Measurements from ENCODE around the gene ATPAF1.

Gene ATPAF1

DNA sequence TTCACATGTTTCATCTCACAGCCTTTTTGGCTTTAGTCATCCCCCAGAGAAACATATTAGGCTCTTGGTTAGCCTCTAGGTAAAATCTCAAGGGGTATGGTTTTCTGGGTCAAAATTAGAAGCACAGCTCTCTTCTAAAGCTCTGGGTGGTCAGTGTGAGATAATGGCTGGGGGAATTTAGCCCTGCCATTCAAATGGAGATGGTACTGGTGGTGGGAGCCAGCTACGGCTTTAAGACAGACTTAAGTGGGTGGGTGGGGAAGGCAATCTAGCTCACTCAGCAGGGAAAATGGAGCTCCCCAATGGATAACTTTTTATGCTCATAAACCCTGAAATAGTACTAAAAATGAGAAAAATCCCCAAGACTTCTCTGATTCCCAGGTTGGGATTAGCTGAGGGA lies 9.2 kb upstream of the ATPAF1 start:
- ChIA-PET POLR2A (interaction anchor here (0.8 to 0.9 kb wide), 2 partner anchors 13 to 143 kb away, joined by 3 to 8 read pairs; no protein-coding TSS in a partner anchor), CTCF (interaction anchor here (0.7 to 1.6 kb wide), 3 partner anchors 48 to 137 kb away, joined by 3 read pairs; no protein-coding TSS in a partner anchor)
- Histone ChIP-seq H3K4me1 (ENCODE audit: control insufficient read depth, insufficient read depth, low read length) (no peaks in the 10 kb centered on the region), H3K4me3 (ENCODE audit: low read depth, low read length) (no peak overlapping the region), H3K27ac (ENCODE audit: extremely low read depth, low read depth, low read length) (no peak overlapping the region), H3K9me3 (ENCODE audit: control insufficient read depth, insufficient read depth, low read depth, low read length) (no peaks in the 10 kb centered on the region), H3K36me3 (ENCODE audit: control insufficient read depth in 2 of 2, insufficient read depth in 1 of 2, low read length in 2 of 2) (peaks cover 21 to 88% of the 10 kb centered on the region in 2 experiments)
- TF ChIP-seq ZNF221 (tag by site-specific recombination; IDR thresholded peaks at IDR 0.05; ENCODE audit: borderline replicate concordance): no peak
- TF ChIP-seq ZNF266 (tag by site-specific recombination; IDR thresholded peaks at IDR 0.05; ENCODE audit: low read depth): no peak
- TF ChIP-seq FEZF1 (tag by site-specific recombination; IDR thresholded peaks at IDR 0.05): no peak

GRCh38 chr1:46676531-46676930 lies 8.4 kb upstream of the ATPAF1 start:
- H3K4me3 ChIP-seq (ENCODE audit: low read depth, low read length): no peak overlapping the region
- ChIA-PET CTCF (interaction anchor here (1.6 kb wide), 1 partner anchor 49 kb away, joined by 3 read pairs; no protein-coding TSS in a partner anchor), POLR2A (interaction anchor here (0.8 to 0.9 kb wide), 2 partner anchors 72 to 142 kb away, joined by 3 read pairs; partner anchors contain the start of gene MKNK1)
- H3K27ac ChIP-seq (ENCODE audit: extremely low read depth, low read depth, low read length): no peak overlapping the region
- no peaks in the 10 kb centered on the region for H3K4me1 ChIP-seq (ENCODE audit: control insufficient read depth, insufficient read depth, low read length)
- no peaks in the 10 kb centered on the region for H3K9me3 ChIP-seq (ENCODE audit: control insufficient read depth, insufficient read depth, low read depth, low read length)
- H3K36me3 ChIP-seq (ENCODE audit: control insufficient read depth in 2 of 2, insufficient read depth in 1 of 2, low read length in 2 of 2): peaks cover 21 to 80% of the 10 kb centered on the region in 2 experiments
- no peak for TF ChIP-seq ZSCAN18 (tag by site-specific recombination; IDR thresholded peaks at IDR 0.05)
- TF ChIP-seq, protein P1, sequence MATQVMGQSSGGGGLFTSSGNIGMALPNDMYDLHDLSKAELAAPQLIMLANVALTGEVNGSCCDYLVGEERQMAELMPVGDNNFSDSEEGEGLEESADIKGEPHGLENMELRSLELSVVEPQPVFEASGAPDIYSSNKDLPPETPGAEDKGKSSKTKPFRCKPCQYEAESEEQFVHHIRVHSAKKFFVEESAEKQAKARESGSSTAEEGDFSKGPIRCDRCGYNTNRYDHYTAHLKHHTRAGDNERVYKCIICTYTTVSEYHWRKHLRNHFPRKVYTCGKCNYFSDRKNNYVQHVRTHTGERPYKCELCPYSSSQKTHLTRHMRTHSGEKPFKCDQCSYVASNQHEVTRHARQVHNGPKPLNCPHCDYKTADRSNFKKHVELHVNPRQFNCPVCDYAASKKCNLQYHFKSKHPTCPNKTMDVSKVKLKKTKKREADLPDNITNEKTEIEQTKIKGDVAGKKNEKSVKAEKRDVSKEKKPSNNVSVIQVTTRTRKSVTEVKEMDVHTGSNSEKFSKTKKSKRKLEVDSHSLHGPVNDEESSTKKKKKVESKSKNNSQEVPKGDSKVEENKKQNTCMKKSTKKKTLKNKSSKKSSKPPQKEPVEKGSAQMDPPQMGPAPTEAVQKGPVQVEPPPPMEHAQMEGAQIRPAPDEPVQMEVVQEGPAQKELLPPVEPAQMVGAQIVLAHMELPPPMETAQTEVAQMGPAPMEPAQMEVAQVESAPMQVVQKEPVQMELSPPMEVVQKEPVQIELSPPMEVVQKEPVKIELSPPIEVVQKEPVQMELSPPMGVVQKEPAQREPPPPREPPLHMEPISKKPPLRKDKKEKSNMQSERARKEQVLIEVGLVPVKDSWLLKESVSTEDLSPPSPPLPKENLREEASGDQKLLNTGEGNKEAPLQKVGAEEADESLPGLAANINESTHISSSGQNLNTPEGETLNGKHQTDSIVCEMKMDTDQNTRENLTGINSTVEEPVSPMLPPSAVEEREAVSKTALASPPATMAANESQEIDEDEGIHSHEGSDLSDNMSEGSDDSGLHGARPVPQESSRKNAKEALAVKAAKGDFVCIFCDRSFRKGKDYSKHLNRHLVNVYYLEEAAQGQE (tag by site-specific recombination; IDR thresholded peaks at IDR 0.05): no peak
- TF ChIP-seq KLF1 (tag by site-specific recombination; IDR thresholded peaks at IDR 0.05): no peak
- no peak for TF ChIP-seq PBX3 (CRISPR knock-in tag; IDR thresholded peaks at IDR 0.05)
- no peak for TF ChIP-seq ZNF785 (tag by site-specific recombination; IDR thresholded peaks at IDR 0.05)
- TF ChIP-seq ZNF174 (tag by site-specific recombination; IDR thresholded peaks at IDR 0.05): no peak
- TF ChIP-seq ZNF600 (tag by site-specific recombination; IDR thresholded peaks at IDR 0.05): no peak
- no peak for TF ChIP-seq ZFP69B (tag by site-specific recombination; IDR thresholded peaks at IDR 0.05)
- no peak for TF ChIP-seq KLF10 (tag by site-specific recombination; IDR thresholded peaks at IDR 0.05)
- TF ChIP-seq OSR2 (tag by site-specific recombination; IDR thresholded peaks at IDR 0.05): no peak
- TF ChIP-seq ZNF366 (tag by site-specific recombination; conservative IDR thresholded peaks at IDR 0.05): no peak
- no peak for TF ChIP-seq ZNF518A (tag by site-specific recombination; conservative IDR thresholded peaks at IDR 0.05; ENCODE audit: low read depth)
- TF ChIP-seq ZNF843 (tag by site-specific recombination; IDR thresholded peaks at IDR 0.05): no peak
- TF ChIP-seq ZNF341 (tag by site-specific recombination; IDR thresholded peaks at IDR 0.05; ENCODE audit: low read depth): no peak
- no peak for TF ChIP-seq ZNF677 (tag by site-specific recombination; IDR thresholded peaks at IDR 0.05)
- no peak for TF ChIP-seq ZNF175 (tag by site-specific recombination; IDR thresholded peaks at IDR 0.05)
- TF ChIP-seq ZXDB (tag by site-specific recombination; IDR thresholded peaks at IDR 0.05): no peak
- TF ChIP-seq ZBTB26 (tag by site-specific recombination; optimal IDR thresholded peaks at IDR 0.05): no peak
- TF ChIP-seq BCL11A (tag by site-specific recombination; IDR thresholded peaks at IDR 0.05; ENCODE audit: low read depth): no peak

All from HEK293 (cell line).